PFSK-1 (cell line): Measurements from ENCODE around the gene ZNF101.

ENCODE experiments used
- FOXP2 ChIP-seq: optimal IDR thresholded peaks from 2 replicates; pipeline ENCODE3; 2011; ENCODE audit warnings: borderline replicate concordance, control low read depth, inconsistent platforms; ENCODE audit not compliant: insufficient read depth; ENCODE audit errors: extremely low read length, extremely low read depth
- POLR2AphosphoS5 ChIP-seq: IDR thresholded peaks from 2 replicates; pipeline ENCODE4 v1.6.1; 2012; ENCODE audit warnings: low read depth, mild to moderate bottlenecking, control low read depth, low read length, moderate library complexity
- REST ChIP-seq, 2 experiments: IDR thresholded peaks; 2 replicates each; pipeline versions ENCODE4 v1.6.1 to v1.8.0; 2011 to 2012; ENCODE audit warnings: low read depth in 2 of 2, low read length in 2 of 2, control low read depth in 1 of 2, inconsistent platforms in 1 of 2, mild to moderate bottlenecking in 1 of 2, moderate library complexity in 1 of 2; ENCODE audit not compliant: insufficient read depth in 1 of 2
- SIN3A ChIP-seq: IDR thresholded peaks from 2 replicates; pipeline ENCODE4 v1.6.1; 2012; ENCODE audit warnings: mild to moderate bottlenecking, low read length, moderate library complexity, borderline replicate concordance; ENCODE audit not compliant: insufficient read depth
- TAF1 ChIP-seq: IDR thresholded peaks from 2 replicates; pipeline ENCODE4 v1.6.1; 2012; ENCODE audit warnings: low read length, control low read depth, borderline replicate concordance; ENCODE audit not compliant: insufficient read depth

GRCh38 chr19:19659646-19660245, 8.9 kb upstream of the ZNF101 start:
- TF ChIP-seq REST (IDR thresholded peaks at IDR 0.05; ENCODE audit: insufficient read depth in 1 of 2, low read depth in 2 of 2, low read length in 2 of 2), result no peak
- no peak for TF ChIP-seq POLR2AphosphoS5
- TF ChIP-seq TAF1, result no peak
- no peak for TF ChIP-seq SIN3A
- TF ChIP-seq FOXP2, result no peak
